GM13976 (cell line): ENCODE data around the gene CTBP2.
"Not testable (repeated sequence)": the region's sequence is repeated elsewhere in the genome, so short reads cannot be mapped to it uniquely, and the experiment has no call there.

Source experiments
- DNase-seq: peaks from one replicate; pipeline ENCODE4 v3.0.0; 2012; ENCODE audit warnings: low spot score
- in situ Hi-C: fragments of 300-500 bp; cut with MboI; formaldehyde crosslinking; loops from one replicate; pipeline ENCODE4 v1.12.0; 2022; ENCODE audit warnings: low sequenced_read_pairs, mixed read lengths, inconsistent platforms; ENCODE audit not compliant: unreplicated experiment
- TF ChIP-seq, protein P1 (sequence below): IDR thresholded peaks from 2 replicates; pipeline ENCODE4 v1.5.1; 2012; ENCODE audit warnings: borderline replicate concordance, mild to moderate bottlenecking; ENCODE audit not compliant: insufficient read depth; ENCODE audit errors: extremely low read depth, missing control alignments, control extremely low read depth

The CTBP2 gene

DNA sequence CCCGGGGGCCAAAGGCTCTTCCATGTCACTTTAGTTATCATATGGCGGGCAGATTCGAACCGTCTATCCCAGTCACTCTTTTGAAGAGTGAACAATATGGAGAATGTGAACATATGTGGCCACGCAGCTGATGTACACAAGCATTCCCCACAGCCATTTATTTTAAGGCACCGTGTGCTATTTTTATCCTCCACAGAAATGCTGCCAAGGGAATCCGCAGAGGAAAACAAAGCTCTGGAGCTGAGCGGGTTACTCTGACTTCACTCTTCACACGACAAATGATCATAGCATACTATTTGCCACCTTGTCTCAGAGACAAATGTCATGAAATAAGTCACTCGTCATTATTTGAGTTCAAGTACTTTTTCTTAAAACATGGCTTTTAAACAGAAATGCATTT is 100.3 kb downstream of the CTBP2 start:
- TF ChIP-seq, protein P1, sequence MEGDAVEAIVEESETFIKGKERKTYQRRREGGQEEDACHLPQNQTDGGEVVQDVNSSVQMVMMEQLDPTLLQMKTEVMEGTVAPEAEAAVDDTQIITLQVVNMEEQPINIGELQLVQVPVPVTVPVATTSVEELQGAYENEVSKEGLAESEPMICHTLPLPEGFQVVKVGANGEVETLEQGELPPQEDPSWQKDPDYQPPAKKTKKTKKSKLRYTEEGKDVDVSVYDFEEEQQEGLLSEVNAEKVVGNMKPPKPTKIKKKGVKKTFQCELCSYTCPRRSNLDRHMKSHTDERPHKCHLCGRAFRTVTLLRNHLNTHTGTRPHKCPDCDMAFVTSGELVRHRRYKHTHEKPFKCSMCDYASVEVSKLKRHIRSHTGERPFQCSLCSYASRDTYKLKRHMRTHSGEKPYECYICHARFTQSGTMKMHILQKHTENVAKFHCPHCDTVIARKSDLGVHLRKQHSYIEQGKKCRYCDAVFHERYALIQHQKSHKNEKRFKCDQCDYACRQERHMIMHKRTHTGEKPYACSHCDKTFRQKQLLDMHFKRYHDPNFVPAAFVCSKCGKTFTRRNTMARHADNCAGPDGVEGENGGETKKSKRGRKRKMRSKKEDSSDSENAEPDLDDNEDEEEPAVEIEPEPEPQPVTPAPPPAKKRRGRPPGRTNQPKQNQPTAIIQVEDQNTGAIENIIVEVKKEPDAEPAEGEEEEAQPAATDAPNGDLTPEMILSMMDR, result no peak
- in situ Hi-C loops, result no loop called here
- no peak for DNase-seq

DNA sequence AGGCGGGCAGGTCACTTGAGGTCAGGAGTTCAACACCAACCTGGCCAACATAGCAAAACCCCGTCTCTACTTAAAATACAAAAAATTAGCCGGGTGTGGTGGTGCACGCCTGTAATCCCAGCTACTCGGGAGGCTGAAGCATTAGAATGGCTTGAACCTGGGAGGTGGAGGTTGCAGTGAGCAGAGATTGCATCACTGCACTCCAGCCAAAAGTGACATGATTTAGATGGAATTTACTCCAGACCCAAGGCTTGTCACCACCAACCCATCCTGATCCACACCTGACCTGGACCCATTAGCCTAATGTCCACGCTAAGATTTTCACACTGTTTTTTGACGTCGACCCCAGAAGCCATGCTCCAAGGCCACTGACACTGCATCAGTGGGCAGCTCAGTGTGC is 101.0 kb downstream of the CTBP2 start:
- in situ Hi-C loops, DNase-seq: not testable (repeated sequence)

DNA sequence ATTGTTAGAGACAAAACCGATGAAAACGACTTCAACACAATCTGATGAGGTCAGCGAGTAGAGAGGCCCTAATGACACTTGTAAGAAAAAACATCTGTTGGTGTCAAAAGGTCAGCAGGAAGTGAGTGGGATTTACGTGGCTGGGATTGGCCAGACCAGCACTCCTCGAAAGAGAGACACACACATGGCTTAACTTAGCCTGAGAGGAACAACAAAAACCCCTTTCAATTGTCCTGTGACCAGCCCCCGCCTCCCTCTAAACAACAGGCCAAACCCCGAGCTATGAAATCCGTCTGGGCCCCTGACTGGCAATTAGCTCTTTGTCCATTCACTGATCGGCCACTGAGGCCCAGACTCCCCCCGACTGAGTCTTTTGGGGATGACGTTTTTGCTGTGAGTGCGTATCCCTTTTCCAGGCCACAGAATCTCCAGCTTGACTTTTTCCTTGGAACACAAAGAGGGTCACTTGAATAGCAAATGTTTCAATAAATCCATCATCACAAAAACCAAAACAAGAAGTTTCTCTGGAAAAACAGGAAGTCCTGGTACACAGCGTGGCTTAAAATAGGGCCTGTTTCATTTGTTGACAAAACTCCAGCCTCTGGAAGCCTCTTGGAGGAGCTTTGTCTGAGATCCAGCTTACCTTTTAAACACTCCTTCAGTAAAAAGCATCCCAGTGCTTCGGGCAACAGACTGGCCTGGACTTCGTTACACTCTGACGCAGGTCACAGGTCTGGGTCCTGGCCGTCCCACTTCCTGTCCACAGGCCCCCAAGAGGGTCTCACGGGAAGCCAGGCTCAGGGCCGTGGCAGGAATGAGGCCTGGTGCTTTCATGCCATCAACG is 103.0 kb downstream of the CTBP2 start:
- in situ Hi-C loops, result no loop called here
- TF ChIP-seq, protein P1, result no peak
- peak; percentile 70 for DNase-seq

DNA sequence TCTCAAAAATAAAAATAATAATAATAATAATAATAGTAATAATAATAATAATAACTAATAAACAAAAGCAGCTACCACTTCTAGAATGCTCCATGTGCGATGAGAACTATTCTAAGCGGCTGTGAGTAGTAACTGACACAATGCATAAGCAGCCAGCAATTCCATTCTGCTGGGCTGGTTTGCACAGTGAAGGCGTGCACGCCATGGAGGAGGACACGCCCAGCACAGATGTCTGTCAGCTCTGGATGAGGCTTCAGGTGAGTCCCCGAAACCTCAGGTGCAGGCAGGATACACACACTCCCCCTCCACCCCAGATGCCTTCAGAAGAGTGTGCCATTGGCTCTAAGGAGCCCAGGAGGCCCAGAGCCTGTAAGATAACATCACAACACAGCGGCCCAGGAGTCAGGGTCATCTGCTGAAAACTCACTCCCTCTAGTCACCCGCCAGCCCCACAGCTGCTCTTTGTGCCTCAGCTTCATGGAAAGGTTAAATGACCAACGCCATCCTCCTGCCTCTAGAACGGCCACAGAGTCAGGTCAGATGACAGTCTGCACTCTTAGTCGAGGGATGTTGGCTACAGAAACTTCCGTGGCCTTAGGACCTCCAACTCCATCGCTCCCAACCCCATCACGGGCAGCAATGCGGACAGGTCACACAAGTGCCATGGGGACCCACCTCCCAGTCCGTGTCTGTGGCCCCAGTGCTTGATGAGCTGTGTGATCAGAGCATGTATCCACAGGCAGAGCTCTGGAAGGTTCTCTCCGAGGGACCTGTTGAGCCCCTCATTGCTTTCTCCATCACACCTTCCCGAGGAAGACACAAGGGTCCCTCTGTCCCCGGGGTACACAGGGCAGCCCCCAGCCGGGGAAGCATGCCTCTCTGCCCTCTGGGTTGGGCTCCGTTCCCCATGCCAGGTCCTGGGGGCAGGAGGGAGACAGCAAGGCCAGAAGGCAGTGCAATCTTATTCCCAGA is 103.9 kb downstream of the CTBP2 start:
- in situ Hi-C loops, result no loop called here
- TF ChIP-seq, protein P1, result no peak

DNA sequence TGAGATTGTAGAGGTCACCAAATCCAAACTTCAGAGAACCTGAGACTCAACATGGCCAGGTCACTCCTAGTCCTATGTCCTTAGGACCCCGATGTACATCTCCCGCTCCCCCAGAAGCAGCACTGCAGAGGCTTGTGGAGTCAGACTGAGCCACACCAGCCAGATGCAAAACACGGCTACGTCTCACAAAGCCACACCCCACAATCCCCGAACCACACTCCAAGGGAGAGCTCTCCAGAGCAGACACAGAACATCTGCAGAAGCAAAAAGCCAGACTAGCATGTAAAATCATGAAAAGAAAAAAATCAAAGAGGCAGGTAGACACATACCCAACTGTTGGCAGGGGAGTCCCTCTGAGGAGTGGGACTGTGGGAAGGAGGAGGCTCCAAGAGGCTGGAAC is 104.9 kb downstream of the CTBP2 start:
- no peak for DNase-seq
- TF ChIP-seq, protein P1, result no peak
- in situ Hi-C loops, result no loop called here

More for the DNA sequence above, 103.9 kb downstream of the CTBP2 start:
- no peak for DNase-seq

DNA sequence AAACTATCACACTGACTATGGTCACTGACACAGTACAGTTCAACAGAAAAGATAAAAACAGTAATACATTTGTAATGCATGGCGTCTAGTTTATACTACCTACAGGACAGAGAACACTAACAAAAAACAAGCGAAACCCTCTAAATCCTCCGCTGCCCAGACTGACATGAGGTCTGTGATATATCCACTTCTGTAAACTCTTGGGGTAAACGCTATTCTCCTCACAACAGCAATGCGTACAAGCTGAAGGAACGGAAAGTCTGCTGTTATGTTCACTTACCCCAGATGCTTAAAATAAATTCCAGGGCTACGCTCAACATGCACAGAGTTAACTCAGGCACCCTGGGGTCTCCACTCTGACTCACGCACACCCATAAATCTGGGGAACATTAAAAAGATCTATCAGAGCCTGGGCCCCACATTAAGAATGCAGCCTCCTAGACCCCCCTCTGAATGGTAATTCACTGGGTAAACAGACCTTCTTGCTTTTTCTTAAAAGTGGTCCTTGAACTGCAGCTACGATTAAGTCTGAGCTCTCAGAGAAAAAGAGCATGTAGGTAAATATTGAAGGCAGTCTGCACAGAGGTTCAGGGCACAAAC is 105.6 kb downstream of the CTBP2 start:
- TF ChIP-seq, protein P1, result no peak
- in situ Hi-C loops, result no loop called here
- DNase-seq, result no peak

DNA sequence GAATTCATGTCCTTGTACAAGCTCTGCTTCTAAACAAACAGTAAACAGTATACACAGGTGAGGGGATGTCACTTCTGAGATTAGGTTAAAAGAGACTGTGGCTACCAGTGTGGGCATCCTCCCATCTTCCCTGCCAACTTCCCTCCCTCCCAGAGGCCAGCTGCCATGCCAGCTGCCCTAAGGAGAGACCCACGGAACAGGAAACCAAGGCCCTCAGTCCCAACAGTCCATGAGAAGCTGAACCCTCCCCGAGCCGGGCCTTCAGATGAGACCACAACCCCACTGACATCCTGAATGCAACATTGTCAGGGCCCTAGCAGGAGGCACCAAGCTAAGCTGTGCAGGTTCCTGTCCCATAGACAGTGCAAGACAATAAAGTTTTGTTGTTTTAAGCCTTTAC is 106.1 kb downstream of the CTBP2 start:
- no peak for DNase-seq
- TF ChIP-seq, protein P1, result no peak
- in situ Hi-C loops, result no loop called here
